Pons (tissue), 1 donor: Measurements from ENCODE around the gene BCR.

Experiments
- DNase-seq: peaks from one replicate; pipeline ENCODE4 v3.0.0-alpha.2; 2016; ENCODE audit warnings: low spot score

The BCR gene

GRCh38 chr22:23231471-23232093 is 51.3 kb downstream of the BCR start:
- DNase-seq, result no peak

- no peak for DNase-seq
Measured at GRCh38 chr22:23232094-23232905, 52.0 kb downstream of the BCR start.

GRCh38 chr22:23233084-23233531 is 52.8 kb downstream of the BCR start:
- no peak for DNase-seq

GRCh38 chr22:23233752-23234408 is 53.6 kb downstream of the BCR start:
- peak; percentile 15 for DNase-seq

- no peak for DNase-seq
Measured at GRCh38 chr22:23234409-23235161, 54.3 kb downstream of the BCR start.

GRCh38 chr22:23235425-23235824 is 55.1 kb downstream of the BCR start:
- DNase-seq, result no peak

- DNase-seq, result no peak
Measured at GRCh38 chr22:23236026-23236425, 55.7 kb downstream of the BCR start.

GRCh38 chr22:23236440-23237184 is 56.3 kb downstream of the BCR start:
- DNase-seq, result peak; percentile 37

- no peak for DNase-seq
Measured at GRCh38 chr22:23237201-23237798, 57.0 kb downstream of the BCR start.

GRCh38 chr22:23237841-23238240 is 57.5 kb downstream of the BCR start:
- no peak for DNase-seq

- DNase-seq, result no peak
Measured at GRCh38 chr22:23238707-23239106, 58.4 kb downstream of the BCR start.

GRCh38 chr22:23239429-23239828 is 59.1 kb downstream of the BCR start:
- DNase-seq, result no peak

- DNase-seq, result no peak
Measured at GRCh38 chr22:23240639-23241389, 60.5 kb downstream of the BCR start.

GRCh38 chr22:23241562-23242472 is 61.5 kb downstream of the BCR start:
- no peak for DNase-seq

GRCh38 chr22:23242473-23243001 is 62.2 kb downstream of the BCR start:
- no peak for DNase-seq

- no peak for DNase-seq
Measured at GRCh38 chr22:23243006-23243573, 62.8 kb downstream of the BCR start.

- DNase-seq, result no peak
Measured at GRCh38 chr22:23243859-23244689, 63.8 kb downstream of the BCR start.

- no peak for DNase-seq
Measured at GRCh38 chr22:23244690-23245044, 64.4 kb downstream of the BCR start.
